Stimulated activated CD8-positive, alpha-beta memory T cell treated with anti-CD3 and anti-CD28 coated beads, Interleukin-7, amount 100 ng/mL, for 48 hours (primary cell): Measurements from ENCODE around the gene SRSF10.
A peak's percentile ranks its signal among the peaks of the same experiment; 100 is the strongest.
"Not testable (repeated sequence)": the region's sequence is repeated elsewhere in the genome, so short reads cannot be mapped to it uniquely, and the experiment has no call there.

Experiments
- DNase-seq, 2 donors: peaks; one replicate each; pipeline ENCODE4 v3.0.0-alpha.2; 2020; ENCODE audit warnings: low read depth in 1 of 2; ENCODE audit errors: extremely low read depth in 1 of 2

Gene SRSF10

GRCh38 chr1:23979881-23980727, at the start of gene SRSF10:
SRSF10 (minus strand) TSS chr1:23980327; CDS start chr1:23980255, 72 bp downstream.
- peak; percentile 97 for DNase-seq

DNA sequence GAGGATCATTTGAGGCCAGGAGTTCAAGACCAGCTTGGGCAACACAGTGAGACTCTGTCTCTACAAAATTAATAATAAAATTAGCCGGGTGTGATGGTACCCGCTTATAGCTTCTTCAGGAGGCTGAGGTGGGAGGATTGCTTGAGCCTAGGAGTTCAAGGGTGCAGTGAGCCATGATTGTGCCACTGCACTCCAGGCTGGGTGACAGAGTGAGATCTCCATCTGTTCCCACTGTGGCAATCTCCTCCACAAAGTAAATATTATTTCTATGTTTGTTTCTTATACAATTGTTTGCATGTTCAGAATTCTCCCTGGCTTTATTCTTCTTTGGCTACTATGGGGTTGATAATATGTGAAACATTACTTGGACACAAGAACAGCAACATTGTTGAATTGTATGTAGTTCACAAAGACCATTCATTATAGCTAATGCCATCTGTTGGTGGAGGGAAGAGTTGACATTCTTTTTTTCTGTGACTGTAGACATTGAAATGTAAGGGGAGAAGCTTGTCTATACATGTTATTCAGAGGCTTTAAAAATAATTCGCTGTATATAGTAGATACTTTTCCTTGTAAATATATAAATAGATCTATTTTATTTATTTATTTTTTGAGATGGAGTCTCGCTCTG, 47.8 kb upstream of the SRSF10 start:
- DNase-seq: no peak

DNA sequence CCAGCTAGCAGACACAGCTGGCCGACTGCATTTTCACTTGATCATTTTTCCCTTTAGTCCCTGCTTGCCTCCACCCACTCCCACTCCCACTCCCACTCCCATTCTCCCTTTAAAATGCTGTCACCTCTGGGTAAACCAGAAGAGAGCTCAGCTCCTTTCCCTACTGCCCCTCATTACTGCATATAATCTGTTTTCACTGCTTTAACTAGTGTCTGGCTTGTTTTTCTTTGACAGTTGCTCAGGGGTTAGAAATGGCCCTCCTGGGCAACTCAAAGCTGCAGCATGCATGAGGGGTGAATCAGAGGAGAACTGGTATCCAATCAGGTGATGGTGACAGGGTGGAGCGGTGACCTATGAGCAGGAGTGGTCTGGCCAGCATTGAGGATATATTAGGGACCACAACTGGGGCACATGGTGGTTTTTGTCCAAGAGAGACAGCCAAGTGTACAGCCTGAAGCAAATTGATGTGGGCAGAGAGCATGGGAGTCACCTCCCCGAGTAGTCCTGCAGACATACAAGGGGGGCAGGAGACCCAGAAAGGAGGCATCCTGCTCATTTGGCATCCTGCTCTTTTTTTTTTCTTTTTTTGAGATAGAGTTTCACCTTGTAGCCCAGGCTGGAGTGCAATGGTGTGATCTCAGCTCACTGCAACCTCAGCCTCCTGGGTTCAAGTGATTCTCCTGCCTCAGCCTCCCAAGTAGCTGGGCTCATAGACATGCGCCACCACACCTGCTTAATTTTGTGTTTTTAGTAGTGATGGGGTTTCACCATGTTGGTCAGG, 42.6 kb upstream of the SRSF10 start:
- DNase-seq: no peak

GRCh38 chr1:24021403-24022266, 41.5 kb upstream of the SRSF10 start:
- no peak for DNase-seq

DNA sequence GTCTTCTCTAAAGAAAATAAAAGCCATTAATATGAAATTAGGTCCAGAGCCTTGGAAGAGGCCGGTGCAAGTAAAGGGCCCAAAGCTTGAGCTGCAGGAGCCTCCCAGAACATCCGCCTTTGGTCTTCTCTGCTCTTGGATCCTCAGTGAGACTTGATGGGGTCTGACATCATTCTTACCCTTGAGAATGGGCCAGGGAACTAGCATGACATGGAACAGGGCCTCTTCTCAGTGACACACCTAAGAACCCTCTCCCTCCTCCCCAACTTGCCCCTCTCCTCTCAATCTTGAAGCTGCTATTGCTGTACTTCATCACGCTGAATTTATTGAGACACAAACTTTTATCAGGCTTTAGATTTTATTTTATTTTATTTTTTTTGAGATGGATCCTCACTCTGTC, 40.3 kb upstream of the SRSF10 start:
- DNase-seq: no peak

- DNase-seq: no peak
These were observed 39.9 kb upstream of the SRSF10 start for GRCh38 chr1:24020025-24020424.

- no peak for DNase-seq
These were observed 38.8 kb upstream of the SRSF10 start for GRCh38 chr1:24018611-24019580.

DNA sequence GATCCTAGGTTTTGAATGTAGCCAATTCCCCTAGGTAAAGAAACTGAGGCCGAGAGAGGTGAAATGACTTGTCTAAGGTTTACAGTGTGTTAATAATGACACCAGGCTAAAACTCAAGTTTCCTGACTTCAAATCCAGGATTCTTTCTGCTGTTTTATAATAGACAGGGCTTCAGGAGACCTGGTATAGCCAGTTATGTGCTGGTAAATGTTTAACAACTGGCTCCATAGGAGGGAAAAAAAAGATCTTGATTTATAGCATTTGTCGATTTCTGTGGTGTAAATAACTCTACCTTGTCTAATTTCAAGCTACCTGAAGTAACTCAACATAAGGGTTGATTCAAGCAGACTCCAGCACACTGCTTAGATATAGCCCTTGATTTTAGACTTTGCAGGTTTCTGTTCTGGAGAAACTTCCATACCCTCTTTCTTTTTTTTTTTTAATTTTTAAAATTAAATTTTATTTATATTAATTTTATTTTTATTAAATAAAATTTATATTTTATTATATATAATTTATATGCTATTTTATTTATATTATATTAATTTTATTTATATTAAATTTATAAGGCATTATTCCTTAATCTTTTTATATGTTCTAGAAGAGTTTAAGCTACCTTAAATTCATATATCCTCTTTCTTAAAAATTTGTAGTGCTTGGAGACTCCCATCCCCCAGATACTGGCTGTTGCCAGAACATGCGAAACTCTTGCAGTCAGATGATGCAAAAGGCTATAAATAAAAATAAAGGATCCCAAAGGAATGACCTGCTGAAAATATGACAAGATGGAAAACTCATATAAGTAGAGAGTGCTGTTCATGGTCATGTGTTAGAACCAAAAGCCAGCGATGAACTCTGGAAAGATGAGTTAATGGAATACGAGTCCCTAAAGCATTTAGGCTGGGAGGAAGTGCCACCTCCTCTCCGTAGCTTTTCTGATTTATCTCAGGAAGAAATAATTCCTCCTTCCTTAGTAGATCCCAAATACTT, 35.4 kb upstream of the SRSF10 start:
- DNase-seq: no peak

DNA sequence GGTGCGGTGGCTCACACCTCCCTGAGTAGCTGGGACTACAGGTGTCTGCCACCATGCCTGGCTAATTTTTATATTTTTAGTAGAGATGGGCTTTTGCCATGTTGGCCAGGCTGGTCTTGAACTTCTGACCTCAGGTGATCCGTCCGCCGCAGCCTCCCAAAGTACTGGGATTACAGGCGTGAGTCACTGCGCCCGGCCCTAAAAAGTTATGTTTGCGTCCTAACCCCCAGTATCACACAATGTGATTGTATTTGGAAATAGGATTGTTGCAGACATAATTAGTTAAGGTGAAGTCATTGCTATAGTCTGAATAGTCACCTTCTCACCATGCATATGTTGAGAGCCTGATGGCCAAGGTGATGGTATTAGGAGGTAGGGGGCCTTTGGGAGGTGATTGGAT, 32.8 kb upstream of the SRSF10 start:
- not testable (repeated sequence) for DNase-seq

DNA sequence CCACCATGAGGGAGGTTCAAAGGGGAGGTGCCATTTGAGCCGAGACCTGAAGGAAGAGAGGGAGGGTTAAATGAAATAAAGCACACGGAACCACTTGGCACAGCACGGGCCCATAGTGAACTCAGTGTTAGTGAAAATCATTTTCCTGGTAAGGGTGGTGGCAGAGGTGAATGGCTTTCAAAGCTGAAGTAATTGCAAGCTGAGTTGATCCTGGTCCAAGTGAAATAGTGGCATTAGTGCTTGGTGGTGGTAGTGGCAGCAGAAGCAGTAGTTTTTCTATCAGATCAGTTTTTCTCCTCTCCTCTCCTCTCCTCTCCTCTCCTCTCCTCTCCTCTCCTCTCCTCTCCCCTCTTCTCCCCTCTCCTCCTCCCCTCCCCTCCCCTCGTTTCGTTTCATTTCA, 30.5 kb upstream of the SRSF10 start:
- DNase-seq: no peak

GRCh38 chr1:24009406-24009805, 29.3 kb upstream of the SRSF10 start:
- no peak for DNase-seq

GRCh38 chr1:24008574-24009184, 28.6 kb upstream of the SRSF10 start:
- not testable (repeated sequence) for DNase-seq

GRCh38 chr1:24007079-24007478, 27.0 kb upstream of the SRSF10 start:
- DNase-seq: no peak

DNA sequence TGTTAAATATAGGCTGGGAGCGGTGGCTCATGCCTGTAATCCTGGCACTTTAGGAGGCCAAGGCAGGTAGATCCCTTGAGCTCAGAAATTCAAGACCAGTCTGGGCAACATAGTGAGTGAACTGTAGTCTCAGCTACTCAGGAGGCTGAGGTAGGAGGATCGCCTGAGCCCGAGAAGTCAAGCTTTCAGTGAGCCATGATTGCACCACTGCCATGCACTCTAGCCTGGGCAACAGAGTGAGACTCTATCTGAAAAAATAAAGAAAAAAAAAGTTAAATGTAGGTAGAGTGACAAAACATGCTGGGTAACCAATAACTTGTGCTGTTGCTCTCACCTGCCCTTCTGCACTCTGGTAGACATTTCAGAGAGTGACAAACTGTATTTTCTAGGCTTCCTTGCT, 25.0 kb upstream of the SRSF10 start:
- DNase-seq: no peak

- no peak for DNase-seq
These were observed 24.0 kb upstream of the SRSF10 start for GRCh38 chr1:24004132-24004531.

DNA sequence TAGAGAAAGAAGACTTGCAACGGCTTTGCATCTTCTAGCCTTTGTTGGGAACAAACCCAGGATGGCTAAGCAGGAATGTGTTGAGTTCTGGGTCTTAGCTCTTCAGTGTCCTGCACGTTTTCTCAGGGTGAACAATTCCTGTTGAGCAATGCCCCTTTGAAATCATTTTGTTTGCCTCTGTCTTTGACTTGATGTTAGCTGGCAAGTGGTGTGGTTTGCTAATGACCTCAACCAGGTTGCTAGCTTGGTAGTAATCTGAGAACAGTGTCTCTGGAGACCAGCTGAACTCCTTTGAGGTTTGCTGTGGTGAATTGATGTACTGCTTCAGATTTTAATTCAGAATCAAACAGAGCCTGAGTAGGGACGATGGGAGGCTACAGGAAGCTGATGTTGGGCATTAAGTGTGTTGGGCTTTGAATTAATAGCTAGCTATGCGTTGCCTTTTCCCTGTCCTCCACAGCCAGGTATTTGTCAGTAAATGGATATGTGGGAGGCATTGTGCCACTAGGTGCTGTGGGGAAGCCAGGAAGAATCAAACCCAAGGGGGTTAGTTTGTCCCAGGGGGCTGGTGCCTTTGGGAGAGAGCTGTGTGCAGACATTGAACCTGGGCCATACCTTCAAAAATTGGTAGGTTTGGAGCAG, 23.3 kb upstream of the SRSF10 start:
- DNase-seq: no peak

- no peak for DNase-seq
These were observed 22.6 kb upstream of the SRSF10 start for GRCh38 chr1:24002695-24003094.
